IPS-NIHi11 (cell line): ENCODE data around the gene ADRB2.

Experiments used
- DNase-seq: peaks from one replicate; pipeline ENCODE4 v3.0.0; 2012; ENCODE audit warnings: mixed read lengths, low spot score

ADRB2 gene

GRCh38 chr5:148831590-148832565 is 5.5 kb downstream of the ADRB2 start:
- no peak for DNase-seq

- DNase-seq, result no peak
These were observed 6.7 kb downstream of the ADRB2 start for GRCh38 chr5:148833122-148833521.

- no peak for DNase-seq
These were observed 7.5 kb downstream of the ADRB2 start for GRCh38 chr5:148833925-148834324.

- no peak for DNase-seq
These were observed 8.3 kb downstream of the ADRB2 start for GRCh38 chr5:148834689-148835088.

GRCh38 chr5:148836272-148837250 is 10.2 kb downstream of the ADRB2 start:
- no peak for DNase-seq

- no peak for DNase-seq
These were observed 11.0 kb downstream of the ADRB2 start for GRCh38 chr5:148837383-148837782.

GRCh38 chr5:148838357-148838756 is 11.9 kb downstream of the ADRB2 start:
- no peak for DNase-seq

GRCh38 chr5:148839960-148840359 is 13.5 kb downstream of the ADRB2 start:
- no peak for DNase-seq

GRCh38 chr5:148840531-148840930 is 14.1 kb downstream of the ADRB2 start:
- no peak for DNase-seq

GRCh38 chr5:148841519-148841918 is 15.1 kb downstream of the ADRB2 start:
- no peak for DNase-seq

GRCh38 chr5:148842161-148842560 is 15.8 kb downstream of the ADRB2 start:
- DNase-seq, result no peak

- DNase-seq, result no peak
These were observed 17.3 kb downstream of the ADRB2 start for GRCh38 chr5:148843510-148844318.

- DNase-seq, result no peak
These were observed 18.2 kb downstream of the ADRB2 start for GRCh38 chr5:148844433-148845280.

- no peak for DNase-seq
These were observed 20.5 kb downstream of the ADRB2 start for GRCh38 chr5:148846930-148847329.

GRCh38 chr5:148847456-148847855 is 21.0 kb downstream of the ADRB2 start:
- no peak for DNase-seq

GRCh38 chr5:148848393-148849031 is 22.1 kb downstream of the ADRB2 start:
- no peak for DNase-seq

- DNase-seq, result no peak
These were observed 23.1 kb downstream of the ADRB2 start for GRCh38 chr5:148849461-148849860.

GRCh38 chr5:148850836-148851235 is 24.4 kb downstream of the ADRB2 start:
- no peak for DNase-seq

GRCh38 chr5:148853868-148854267 is 27.5 kb downstream of the ADRB2 start:
- DNase-seq, result no peak
